Measurements from ENCODE around the gene EML4. TPM values are rescaled to one million over a fixed set of nuclear protein-coding genes. Genes with fewer than 3 reads are reported as not detected.

The EML4 gene
- total and polyA plus RNA-seq, 9 of the 15 experiments (the other 6 are each of a cell fraction or from before 2014, with no cell fraction given): 14.7 to 48.3 (median 36.5) TPM

- H3K79me2 ChIP-seq (ENCODE audit: control insufficient read depth, insufficient read depth, low read length): no peaks in the 10 kb centered on the region
- intact Hi-C loops (cut with micrococcal nuclease) (no loop called here), in situ Hi-C loops (cut with MboI) (no loop called here)
- DNase-seq (ENCODE audit: extremely low read depth in 1 of 4, low spot score in 3 of 4) (no peak), FAIRE-seq (no peak), ATAC-seq (no peak)
- no peak overlapping the region for H3K27ac ChIP-seq (ENCODE audit: extremely low read depth, low read depth, low read length)
- POLR2A ChIA-PET: no interaction called here
- no TSS peak for BruUV-seq (replicated peaks)
- no peaks in the 10 kb centered on the region for H4K20me1 ChIP-seq (replicated peaks; ENCODE audit: control insufficient read depth, insufficient read depth, low read length)
- no peak overlapping the region for H3K4me2 ChIP-seq (ENCODE audit: insufficient read depth, low read length)
- TF ChIP-seq RNF2 (IDR thresholded peaks at IDR 0.05) (no peak), PHTF2 (CRISPR knock-in tag; IDR thresholded peaks at IDR 0.05) (no peak), GTF2E2 (tag; IDR thresholded peaks at IDR 0.05) (no peak), HSF4 (CRISPR knock-in tag; IDR thresholded peaks at IDR 0.05; ENCODE audit: borderline replicate concordance) (no peak), HBP1 (CRISPR knock-in tag; IDR thresholded peaks at IDR 0.05) (no peak), ETS1 (conservative IDR thresholded peaks at IDR 0.05; ENCODE audit: control insufficient read depth, low read depth, low read length) (no peak)
- H2AFZ ChIP-seq (ENCODE audit: low read depth, low read length): no peak overlapping the region
- no peaks in the 10 kb centered on the region for H3K9me3 ChIP-seq (replicated peaks; ENCODE audit: control insufficient read depth, insufficient read depth, low read depth, low read length)
- H3K9me1 ChIP-seq (ENCODE audit: control insufficient read depth, insufficient read depth, low read length): no peaks in the 10 kb centered on the region
- CTCF ChIA-PET (ENCODE audit: low intra/inter-chr PET ratio): interaction anchor here (0.9 kb wide), 1 partner anchor 26 kb away, joined by 3 read pairs; no protein-coding TSS in a partner anchor
- peaks cover 10 to 17% of the 10 kb centered on the region in 2 experiments; a peak in 4 of 5 replicates for H3K27me3 ChIP-seq (ENCODE audit: control insufficient read depth in 2 of 2, insufficient read depth in 2 of 2, low read length in 2 of 2)
- H3K4me3 ChIP-seq: no peak overlapping the region
- no peaks in the 10 kb centered on the region for H3K36me3 ChIP-seq (ENCODE audit: control insufficient read depth, insufficient read depth, low read length)
- no peaks in the 10 kb centered on the region for H3K4me1 ChIP-seq (replicated peaks in 1 of 2; ENCODE audit: control insufficient read depth in 2 of 2, insufficient read depth in 2 of 2, low read length in 2 of 2)
- no peak overlapping the region for H3K9ac ChIP-seq (ENCODE audit: insufficient read depth in 1 of 2, low read depth in 2 of 2, low read length in 2 of 2)
Measured at GRCh38 chr2:42161444-42161843, 7.7 kb upstream of the EML4 start.
